Keratinocyte (primary cell): ENCODE measurements around the gene C11orf58. TPM values are rescaled to one million over a fixed set of nuclear protein-coding genes. Genes with fewer than 3 reads are reported as not detected.

Source experiments
- DNase-seq: peaks from one replicate; pipeline ENCODE4 v3.0.0-alpha.2; 2011; ENCODE audit warnings: low read depth, missing footprints, low spot score
- FAIRE-seq: peaks from 2 replicates; lab custom pipeline; 2011; peaks lifted over from hg19 to GRCh38; lab: Jason Lieb, UNC
- H2AFZ ChIP-seq: 2 replicates; pipeline ENCODE4 v1.6.0; 2012; ENCODE audit warnings: low read length, control low read depth, inconsistent platforms; ENCODE audit not compliant: control insufficient read depth
- H3K27ac ChIP-seq: 2 replicates; pipeline ENCODE4 v1.5.1; 2011; ENCODE audit warnings: low read length; ENCODE audit not compliant: control insufficient read depth, insufficient read depth
- H3K27me3 ChIP-seq: 3 replicates; pipeline ENCODE4 v1.6.0; 2011; ENCODE audit warnings: low read length; ENCODE audit not compliant: control insufficient read depth, insufficient read depth; ENCODE audit errors: extremely low read depth
- H3K36me3 ChIP-seq, 2 experiments: 2 replicates in 1 of 2; 3 replicates in 1 of 2; pipeline ENCODE4 v1.5.1; 2011; ENCODE audit warnings: low read length in 2 of 2, mild to moderate bottlenecking in 1 of 2; ENCODE audit not compliant: control insufficient read depth in 2 of 2, insufficient read depth in 2 of 2; ENCODE audit errors: extremely low read depth in 1 of 2
- H3K4me1 ChIP-seq: 3 replicates; pipeline ENCODE4 v1.5.1; 2011; ENCODE audit warnings: low read length; ENCODE audit not compliant: control insufficient read depth, insufficient read depth; ENCODE audit errors: extremely low read depth
- H3K4me2 ChIP-seq: 3 replicates; pipeline ENCODE4 v1.6.0; 2011; ENCODE audit warnings: low read depth, low read length; ENCODE audit not compliant: control insufficient read depth, insufficient read depth; ENCODE audit errors: extremely low read depth
- H3K4me3 ChIP-seq, 3 experiments: fragments of 200-600 bp in 1 of 3; sonication (generic) in 1 of 3; 2 replicates in 2 of 3; 3 replicates in 1 of 3; pipeline ENCODE4 v1.5.1; 2011 to 2016; ENCODE audit warnings: low read length in 3 of 3, mild to moderate bottlenecking in 3 of 3, control low read depth in 2 of 3, inconsistent platforms in 1 of 3, low read depth in 1 of 3, mixed read lengths in 1 of 3, mixed run types in 1 of 3, moderate library complexity in 1 of 3; ENCODE audit not compliant: control insufficient read depth in 2 of 3, insufficient read depth in 2 of 3; ENCODE audit errors: extremely low read depth in 1 of 3
- H3K79me2 ChIP-seq: 2 replicates; pipeline ENCODE4 v1.6.0; 2012; ENCODE audit warnings: low read length; ENCODE audit not compliant: control insufficient read depth, insufficient read depth
- H3K9ac ChIP-seq: 3 replicates; pipeline ENCODE4 v1.6.0; 2011; ENCODE audit warnings: low read length; ENCODE audit not compliant: control insufficient read depth, insufficient read depth; ENCODE audit errors: extremely low read depth
- H3K9me1 ChIP-seq: 3 replicates; pipeline ENCODE4 v1.6.0; 2011; ENCODE audit warnings: low read length; ENCODE audit not compliant: control insufficient read depth, insufficient read depth; ENCODE audit errors: extremely low read depth
- H3K9me3 ChIP-seq: 2 replicates; pipeline ENCODE4 v1.5.1; 2012; ENCODE audit warnings: low read depth, low read length; ENCODE audit not compliant: control insufficient read depth
- H4K20me1 ChIP-seq: 3 replicates; pipeline ENCODE4 v1.6.0; 2011; ENCODE audit warnings: low read length; ENCODE audit not compliant: control insufficient read depth, insufficient read depth; ENCODE audit errors: extremely low read depth
- CTCF ChIP-seq, 3 experiments: IDR thresholded peaks in 1 of 3; conservative IDR thresholded peaks in 1 of 3; optimal IDR thresholded peaks in 1 of 3; 2 replicates in 2 of 3; 3 replicates in 1 of 3; pipeline versions ENCODE3 to v1.5.1; 2011; ENCODE audit warnings: low read length in 3 of 3, mild to moderate bottlenecking in 3 of 3, moderate library complexity in 2 of 3, control low read depth in 1 of 3, inconsistent platforms in 1 of 3; ENCODE audit not compliant: insufficient read depth in 2 of 3; ENCODE audit errors: extremely low read depth in 1 of 3
- EZH2 ChIP-seq: IDR thresholded peaks from one replicate; pipeline ENCODE4 v1.6.1; 2012; ENCODE audit warnings: inconsistent platforms, mild to moderate bottlenecking, low read length, moderate library complexity
- dilution Hi-C: fragments of 300-500 bp; cut with MboI; formaldehyde crosslinking; loops from one replicate; pipeline ENCODE4 v1.7.0; 2020; ENCODE audit warnings: low sequenced_read_pairs; ENCODE audit not compliant: extremely low pct_ligation_motif_present
- polyA plus RNA-seq, 5 experiments: library from polyadenylated mRNA; depleted of rRNA in 3 of 5; stranded (reverse) in 3 of 5; stranded (forward) in 1 of 5; unstranded in 1 of 5; fragments of >200 nt; gene quantifications; 1 replicate in 1 of 5; 2 replicates in 3 of 5; 3 replicates in 1 of 5; pipeline versions ENCODE4 v1.2.1 to v1.2.3, GENCODE V29; 2011 to 2012; ENCODE audit warnings: missing spikeins in 2 of 5, low read depth in 1 of 5, low replicate concordance in 1 of 5

The C11orf58 gene
- polyA plus RNA-seq, 1 donor (not counting 4 experiments of a cell fraction or from before 2014, with no cell fraction given) = 166 TPM

GRCh38 chr11:16783321-16783801, 44.9 kb downstream of the C11orf58 start:
- no peak overlapping the region for H3K4me3 ChIP-seq
- no peaks in the 10 kb centered on the region for H3K79me2 ChIP-seq
- no peaks in the 10 kb centered on the region for H4K20me1 ChIP-seq
- no peak for FAIRE-seq
- TF ChIP-seq EZH2 = no peak
- no peak for TF ChIP-seq CTCF (optimal IDR thresholded peaks at IDR 0.05 in 1 of 3, IDR thresholded peaks at IDR 0.05 in 1 of 3, conservative IDR thresholded peaks at IDR 0.05 in 1 of 3; ENCODE audit: extremely low read depth in 1 of 3, insufficient read depth in 2 of 3, low read length in 3 of 3)
- H3K4me1 ChIP-seq = peaks cover 20% of the 10 kb centered on the region
- no peak for DNase-seq
- H3K9me1 ChIP-seq = no peaks in the 10 kb centered on the region
- H3K27me3 ChIP-seq = no peaks in the 10 kb centered on the region
- H3K27ac ChIP-seq = no peak overlapping the region
- H3K9me3 ChIP-seq = no peaks in the 10 kb centered on the region
- H3K4me2 ChIP-seq = no peak overlapping the region
- dilution Hi-C loops = no loop called here
- no peaks in the 10 kb centered on the region for H3K36me3 ChIP-seq
- no peak overlapping the region for H2AFZ ChIP-seq
- no peak overlapping the region for H3K9ac ChIP-seq

DNA sequence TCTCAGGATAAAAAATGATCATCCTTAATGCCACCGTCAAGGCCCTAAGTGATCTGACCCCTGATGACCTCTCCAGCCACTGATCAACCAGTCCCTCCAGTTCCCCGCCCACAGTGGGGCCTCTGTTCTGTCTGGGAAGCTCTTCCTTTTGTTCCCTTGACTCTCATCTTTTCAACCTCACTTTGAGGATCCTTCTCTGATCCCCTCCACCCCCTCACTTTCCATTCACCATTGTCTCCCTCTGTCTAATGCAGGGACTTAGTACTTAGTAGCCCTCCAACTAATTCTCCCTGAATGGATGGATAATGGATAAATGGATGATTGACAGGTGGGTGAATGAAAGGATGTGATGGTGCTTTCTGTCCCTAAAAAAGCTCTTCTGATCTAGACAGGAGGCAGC, 45.6 kb downstream of the C11orf58 start:
- no peak overlapping the region for H2AFZ ChIP-seq
- no peaks in the 10 kb centered on the region for H3K27me3 ChIP-seq
- DNase-seq (no peak), FAIRE-seq (no peak)
- H3K79me2 ChIP-seq = no peaks in the 10 kb centered on the region
- TF ChIP-seq CTCF (optimal IDR thresholded peaks at IDR 0.05 in 1 of 3, IDR thresholded peaks at IDR 0.05 in 1 of 3, conservative IDR thresholded peaks at IDR 0.05 in 1 of 3; ENCODE audit: extremely low read depth in 1 of 3, insufficient read depth in 2 of 3, low read length in 3 of 3) (no peak), EZH2 (no peak)
- H3K4me3 ChIP-seq = no peak overlapping the region
- no peaks in the 10 kb centered on the region for H3K36me3 ChIP-seq
- dilution Hi-C loops = no loop called here
- H3K4me2 ChIP-seq = no peak overlapping the region
- no peaks in the 10 kb centered on the region for H3K9me1 ChIP-seq
- no peak overlapping the region for H3K9ac ChIP-seq
- peaks cover 23% of the 10 kb centered on the region for H3K4me1 ChIP-seq
- no peaks in the 10 kb centered on the region for H4K20me1 ChIP-seq
- H3K27ac ChIP-seq = no peak overlapping the region
- H3K9me3 ChIP-seq = no peaks in the 10 kb centered on the region
